Gastrocnemius medialis (tissue), 4 donors: ENCODE data around the gene UPK3BL1.
"Not testable (repeated sequence)": the region's sequence is repeated elsewhere in the genome, so short reads cannot be mapped to it uniquely, and the experiment has no call there.

ENCODE experiments used
- POLR2A ChIP-seq, 2 donors: fragments of 450-650 bp; IDR thresholded peaks; one replicate each; pipeline ENCODE4 v1.6.1; 2017; ENCODE audit warnings: antibody characterized with exemption in 2 of 2, mild to moderate bottlenecking in 2 of 2, moderate library complexity in 2 of 2
- TF ChIP-seq, protein P1 (sequence below), 5 experiments: fragments of 450-650 bp in 3 of 5; fragments of 200-600 bp in 2 of 5; sonication (generic) in 2 of 5; IDR thresholded peaks in 4 of 5; conservative IDR thresholded peaks in 1 of 5; 1 replicate in 4 of 5; 2 replicates in 1 of 5; pipeline ENCODE4 v1.5.1; 2016 to 2019; ENCODE audit warnings: antibody characterized with exemption in 5 of 5, mild to moderate bottlenecking in 3 of 5, moderate library complexity in 3 of 5

DNA sequence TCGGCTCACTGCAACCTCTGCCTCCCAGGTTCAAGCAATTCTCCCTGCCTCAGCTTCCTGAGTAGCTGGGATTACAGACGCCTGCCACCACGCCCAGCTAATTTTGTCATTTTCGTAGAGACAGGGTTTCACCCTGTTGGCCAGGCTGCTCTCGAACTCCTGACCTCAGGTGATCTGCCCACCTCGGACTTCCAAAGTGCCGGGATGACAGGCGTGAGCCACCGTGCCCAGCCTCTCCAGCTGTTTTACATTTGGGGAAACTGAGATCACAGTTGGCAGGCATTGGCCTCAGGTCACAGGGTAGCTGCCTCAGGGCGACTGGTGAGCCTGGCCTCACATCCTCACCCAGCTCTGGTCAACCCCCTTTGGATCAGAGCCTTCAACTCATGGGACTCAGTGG is 32.9 kb downstream of the UPK3BL1 start:
- TF ChIP-seq, protein P1, sequence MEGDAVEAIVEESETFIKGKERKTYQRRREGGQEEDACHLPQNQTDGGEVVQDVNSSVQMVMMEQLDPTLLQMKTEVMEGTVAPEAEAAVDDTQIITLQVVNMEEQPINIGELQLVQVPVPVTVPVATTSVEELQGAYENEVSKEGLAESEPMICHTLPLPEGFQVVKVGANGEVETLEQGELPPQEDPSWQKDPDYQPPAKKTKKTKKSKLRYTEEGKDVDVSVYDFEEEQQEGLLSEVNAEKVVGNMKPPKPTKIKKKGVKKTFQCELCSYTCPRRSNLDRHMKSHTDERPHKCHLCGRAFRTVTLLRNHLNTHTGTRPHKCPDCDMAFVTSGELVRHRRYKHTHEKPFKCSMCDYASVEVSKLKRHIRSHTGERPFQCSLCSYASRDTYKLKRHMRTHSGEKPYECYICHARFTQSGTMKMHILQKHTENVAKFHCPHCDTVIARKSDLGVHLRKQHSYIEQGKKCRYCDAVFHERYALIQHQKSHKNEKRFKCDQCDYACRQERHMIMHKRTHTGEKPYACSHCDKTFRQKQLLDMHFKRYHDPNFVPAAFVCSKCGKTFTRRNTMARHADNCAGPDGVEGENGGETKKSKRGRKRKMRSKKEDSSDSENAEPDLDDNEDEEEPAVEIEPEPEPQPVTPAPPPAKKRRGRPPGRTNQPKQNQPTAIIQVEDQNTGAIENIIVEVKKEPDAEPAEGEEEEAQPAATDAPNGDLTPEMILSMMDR (IDR thresholded peaks at IDR 0.05 in 4 of 5, conservative IDR thresholded peaks at IDR 0.05 in 1 of 5) = not testable (repeated sequence)
- TF ChIP-seq POLR2A (IDR thresholded peaks at IDR 0.05) = not testable (repeated sequence)
